HG03342 (cell line): ENCODE results near the gene EIF4G1.
"Not testable (repeated sequence)": the region's sequence is repeated elsewhere in the genome, so short reads cannot be mapped to it uniquely, and the experiment has no call there.

Source experiments
- ATAC-seq: cut with Tn5 transposase; IDR thresholded peaks from one replicate; pipeline ENCODE4 v1.9.1; 2021; ENCODE audit warnings: mild to moderate bottlenecking, moderate library complexity; ENCODE audit not compliant: unreplicated experiment

EIF4G1 gene

DNA sequence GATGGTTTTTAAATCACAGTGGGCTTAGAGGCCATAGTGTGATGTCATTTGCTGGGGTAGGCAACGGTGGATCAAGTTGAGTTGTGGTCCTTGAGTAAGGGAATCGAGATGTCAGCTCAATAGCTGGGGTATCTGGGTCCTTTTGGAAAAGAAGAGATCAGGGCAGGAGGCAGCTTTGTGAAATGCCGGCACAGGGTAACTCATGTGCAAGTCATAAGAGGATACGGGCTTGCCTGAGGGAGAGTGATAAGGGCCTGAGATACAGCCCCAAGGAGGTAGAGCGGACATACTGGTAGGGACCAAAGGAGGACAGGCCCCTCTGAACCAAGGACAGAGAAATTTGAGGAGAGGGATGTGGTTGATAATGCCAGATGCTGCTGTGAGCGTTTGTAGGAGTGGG lies 18.8 kb downstream of the EIF4G1 start:
- ATAC-seq, result no peak

DNA sequence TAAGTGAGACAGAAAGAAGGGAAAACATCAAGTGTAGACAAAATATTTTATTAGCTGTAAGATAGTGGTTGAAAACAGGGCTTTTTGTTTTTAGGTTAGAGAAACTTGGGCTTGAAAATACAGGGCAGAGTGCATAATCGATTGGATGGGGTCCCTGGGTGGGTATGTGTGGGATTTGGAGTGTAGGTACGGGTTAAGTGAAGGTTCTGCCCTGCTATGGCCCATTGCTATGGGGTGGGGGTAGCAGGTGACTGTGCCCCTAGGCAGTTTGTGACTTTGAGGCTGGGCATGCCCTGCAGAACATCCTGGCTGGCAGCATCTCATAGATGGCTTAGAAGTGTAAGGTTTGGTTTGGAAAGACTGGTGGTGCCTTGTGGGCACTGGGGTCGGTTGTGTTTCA lies 19.3 kb downstream of the EIF4G1 start:
- ATAC-seq, result no peak

DNA sequence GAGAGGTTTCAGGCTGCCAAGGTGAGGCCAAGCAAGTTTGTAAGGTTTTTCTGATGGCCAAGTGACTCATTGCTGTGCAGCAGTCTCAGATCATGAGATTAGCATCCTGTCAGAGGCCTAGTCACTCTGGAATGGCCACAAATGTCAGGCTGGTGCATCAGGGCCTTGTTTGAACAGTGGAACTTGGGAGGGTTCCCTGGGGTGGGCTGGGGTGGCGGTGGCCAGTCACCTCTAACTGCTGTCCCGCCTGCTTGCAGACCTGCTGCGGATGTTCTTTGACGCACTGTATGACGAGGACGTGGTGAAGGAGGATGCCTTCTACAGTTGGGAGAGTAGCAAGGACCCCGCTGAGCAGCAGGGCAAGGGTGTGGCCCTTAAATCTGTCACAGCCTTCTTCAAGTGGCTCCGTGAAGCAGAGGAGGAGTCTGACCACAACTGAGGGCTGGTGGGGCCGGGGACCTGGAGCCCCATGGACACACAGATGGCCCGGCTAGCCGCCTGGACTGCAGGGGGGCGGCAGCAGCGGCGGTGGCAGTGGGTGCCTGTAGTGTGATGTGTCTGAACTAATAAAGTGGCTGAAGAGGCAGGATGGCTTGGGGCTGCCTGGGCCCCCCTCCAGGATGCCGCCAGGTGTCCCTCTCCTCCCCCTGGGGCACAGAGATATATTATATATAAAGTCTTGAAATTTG lies 20.2 kb downstream of the EIF4G1 start:
- no peak for ATAC-seq

DNA sequence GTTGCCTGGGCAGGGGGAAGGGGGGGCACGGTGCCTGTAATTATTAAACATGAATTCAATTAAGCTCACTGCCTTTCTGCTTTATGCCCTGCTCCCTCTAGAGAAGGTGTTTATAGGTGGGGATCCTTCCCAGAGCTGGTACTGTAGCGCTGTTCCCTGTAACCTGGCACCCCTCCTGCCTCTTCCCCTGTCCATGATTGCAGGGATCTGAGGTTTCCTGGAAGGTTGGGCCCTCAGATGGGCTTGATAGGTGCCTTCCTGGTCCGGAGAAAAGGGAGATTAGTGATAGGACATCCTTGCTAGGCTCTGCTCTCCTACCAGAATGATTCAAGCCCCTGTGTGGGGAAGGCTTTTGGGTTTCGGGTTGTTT lies 20.9 kb downstream of the EIF4G1 start:
- no peak for ATAC-seq

DNA sequence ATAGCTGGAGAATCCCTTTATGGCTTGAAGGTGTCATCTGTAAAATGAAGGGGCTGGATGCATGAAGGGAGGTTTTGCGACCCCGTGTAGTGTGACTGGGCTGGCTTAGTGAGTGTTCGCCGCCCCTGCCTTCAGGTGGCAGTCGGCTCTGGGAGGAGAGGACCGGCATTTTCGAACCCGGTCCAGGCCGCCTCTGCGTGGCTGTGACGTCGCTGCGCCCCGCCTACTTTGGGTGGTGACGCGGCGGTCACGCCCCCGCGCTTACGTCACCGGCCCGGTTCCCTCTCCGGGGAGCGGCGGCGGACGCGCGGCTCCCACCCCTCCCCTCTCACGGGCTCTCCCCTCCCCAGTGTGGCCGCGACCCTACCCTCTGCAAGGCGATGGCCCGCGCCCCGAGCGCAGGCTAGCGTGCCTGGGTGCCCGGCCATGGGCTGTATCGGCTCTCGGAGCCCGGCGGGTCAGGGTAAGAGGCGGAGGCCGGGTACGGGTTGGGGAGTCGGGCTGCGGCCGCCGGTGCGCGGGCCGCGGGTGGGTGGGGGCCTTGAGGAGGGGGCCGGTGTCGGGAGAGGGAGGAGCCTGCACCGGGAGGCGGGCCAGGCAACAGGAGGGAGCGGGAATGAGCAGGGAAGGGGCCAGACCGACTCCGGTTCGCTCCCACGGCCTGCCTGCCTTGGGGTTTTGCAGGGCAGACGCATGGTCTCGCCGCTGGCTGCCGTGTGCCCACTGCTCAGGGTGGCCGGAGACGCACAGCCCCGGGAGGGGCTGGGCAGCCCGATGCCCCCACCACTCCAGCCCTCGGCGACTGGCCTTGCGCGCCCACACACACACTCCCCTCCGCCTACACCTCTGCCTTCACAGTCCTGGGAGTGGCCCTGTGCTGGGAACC lies 21.5 kb downstream of the EIF4G1 start:
- ATAC-seq, result peak; percentile 81

DNA sequence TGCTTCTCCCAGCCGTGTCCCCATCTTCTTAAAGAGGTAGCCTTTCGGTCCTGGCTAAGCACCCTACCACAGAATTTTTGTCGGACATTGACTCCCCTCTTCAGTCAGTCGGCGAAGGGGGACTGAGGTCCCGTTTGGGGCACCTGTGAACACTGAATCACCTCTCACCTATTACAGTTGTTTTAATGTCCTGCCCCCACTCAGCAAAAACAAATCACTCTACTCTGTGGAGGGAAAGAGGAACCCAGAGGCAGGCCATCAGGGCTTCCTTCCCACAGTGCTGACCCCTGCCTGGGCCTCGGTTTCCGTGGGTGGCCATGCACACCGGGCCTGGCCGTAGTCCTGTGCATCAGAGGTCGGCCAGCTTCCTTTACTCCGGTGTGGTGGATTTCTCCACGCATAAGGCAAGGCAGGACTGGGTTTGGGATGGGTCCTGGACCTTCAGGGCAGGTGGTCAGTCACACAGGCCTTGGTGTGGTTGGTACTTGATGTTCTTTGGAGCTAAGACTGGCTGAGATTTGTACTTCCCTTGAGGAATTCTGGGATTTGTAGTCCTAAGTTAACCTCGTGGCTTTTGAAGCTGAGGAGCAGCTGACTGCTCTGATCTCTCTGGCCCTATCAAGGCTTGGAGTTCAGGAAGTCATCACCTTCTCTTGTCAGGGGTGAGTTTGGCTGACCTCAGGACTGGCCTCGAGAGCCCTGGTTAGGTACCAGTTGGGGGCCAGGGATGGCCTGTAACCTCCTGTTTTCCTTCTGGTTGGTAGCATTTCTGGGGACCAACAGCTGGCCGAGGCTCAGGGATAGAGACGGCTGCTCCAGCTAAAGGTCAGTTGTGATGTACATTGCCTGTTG lies 22.4 kb downstream of the EIF4G1 start:
- no peak for ATAC-seq

DNA sequence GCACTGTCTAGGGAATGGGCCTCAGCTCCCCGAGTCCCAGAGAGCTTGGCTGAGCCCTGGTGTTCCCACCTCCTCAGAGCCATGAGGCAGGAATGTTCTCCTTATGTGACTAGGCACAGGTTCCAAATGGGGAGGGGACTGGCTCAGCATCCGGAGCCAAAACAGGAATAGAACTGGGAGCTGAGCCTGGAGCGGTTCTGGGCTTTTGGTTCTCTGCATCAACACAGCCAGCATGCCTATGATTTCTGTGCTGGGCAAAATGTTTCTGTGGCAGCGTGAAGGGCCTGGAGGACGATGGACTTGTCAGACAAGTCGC lies 23.0 kb downstream of the EIF4G1 start, which contains the start of gene FAM131A:
Gene FAM131A (plus strand): TSS at position 202 of the 316 bp plus-strand sequence. CDS start 31 bp downstream, at position 233.
- no peak for ATAC-seq

DNA sequence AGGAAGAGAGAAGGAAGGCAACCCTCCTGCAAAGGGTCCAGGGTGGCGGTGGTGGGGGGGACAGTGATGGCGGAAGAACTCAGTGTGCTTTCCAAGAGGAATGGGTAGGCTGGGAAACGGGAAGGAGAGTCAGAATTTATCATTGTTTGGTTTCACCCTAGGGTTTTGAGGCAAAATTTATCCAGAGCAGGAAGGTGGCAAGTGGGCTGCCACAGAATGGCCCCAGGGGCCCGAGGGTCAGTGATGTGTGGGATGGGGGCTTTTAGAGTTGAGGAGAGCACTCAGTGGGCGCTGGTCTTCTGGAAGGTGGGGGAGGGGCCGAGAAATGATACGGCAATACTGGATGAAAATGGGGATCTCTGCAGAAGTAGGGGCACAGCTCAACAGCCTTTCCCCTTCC lies 23.6 kb downstream of the EIF4G1 start:
- no peak for ATAC-seq

DNA sequence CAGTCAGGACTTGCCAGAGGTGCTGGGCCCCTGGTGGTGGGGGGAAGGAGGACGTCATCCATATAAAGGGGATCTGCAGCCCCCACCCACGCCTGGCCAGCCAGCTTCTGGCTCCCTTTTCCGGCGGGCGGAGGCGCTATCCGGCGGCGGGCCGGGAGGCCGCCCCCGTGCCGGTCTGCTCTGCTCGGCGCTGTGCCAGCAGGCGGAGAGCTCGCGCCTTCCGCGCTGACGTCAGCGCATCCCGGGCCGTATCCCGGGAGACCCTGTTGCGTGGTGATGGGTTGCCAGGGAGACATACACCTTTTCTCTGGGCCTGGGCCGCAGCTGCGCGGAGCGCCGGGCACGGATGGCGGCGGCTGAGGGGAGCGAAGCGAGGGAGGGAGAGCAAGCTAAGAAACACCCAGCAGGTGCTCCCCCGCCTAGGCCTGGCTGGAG lies 24.1 kb downstream of the EIF4G1 start:
- no peak for ATAC-seq

DNA sequence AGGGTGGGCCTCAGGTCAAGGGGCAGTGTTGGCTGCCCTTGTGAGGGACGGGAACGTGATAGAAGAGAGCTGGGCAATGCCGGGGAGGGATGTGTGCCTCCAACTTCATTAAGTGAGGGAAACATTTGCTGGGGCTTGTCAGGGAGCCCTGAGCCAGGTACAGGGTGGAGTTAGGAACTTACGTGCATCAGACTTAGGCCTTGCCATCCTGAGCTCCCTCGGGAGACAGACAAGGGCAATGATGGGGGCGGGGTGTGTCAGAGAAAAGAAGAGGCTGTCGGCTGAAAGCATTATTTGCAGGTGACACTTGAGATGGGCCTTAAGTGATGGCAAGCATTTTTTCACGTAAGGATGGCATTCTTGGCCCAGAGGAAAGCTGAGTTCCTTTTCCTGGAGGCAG lies 24.6 kb downstream of the EIF4G1 start:
- no peak for ATAC-seq

DNA sequence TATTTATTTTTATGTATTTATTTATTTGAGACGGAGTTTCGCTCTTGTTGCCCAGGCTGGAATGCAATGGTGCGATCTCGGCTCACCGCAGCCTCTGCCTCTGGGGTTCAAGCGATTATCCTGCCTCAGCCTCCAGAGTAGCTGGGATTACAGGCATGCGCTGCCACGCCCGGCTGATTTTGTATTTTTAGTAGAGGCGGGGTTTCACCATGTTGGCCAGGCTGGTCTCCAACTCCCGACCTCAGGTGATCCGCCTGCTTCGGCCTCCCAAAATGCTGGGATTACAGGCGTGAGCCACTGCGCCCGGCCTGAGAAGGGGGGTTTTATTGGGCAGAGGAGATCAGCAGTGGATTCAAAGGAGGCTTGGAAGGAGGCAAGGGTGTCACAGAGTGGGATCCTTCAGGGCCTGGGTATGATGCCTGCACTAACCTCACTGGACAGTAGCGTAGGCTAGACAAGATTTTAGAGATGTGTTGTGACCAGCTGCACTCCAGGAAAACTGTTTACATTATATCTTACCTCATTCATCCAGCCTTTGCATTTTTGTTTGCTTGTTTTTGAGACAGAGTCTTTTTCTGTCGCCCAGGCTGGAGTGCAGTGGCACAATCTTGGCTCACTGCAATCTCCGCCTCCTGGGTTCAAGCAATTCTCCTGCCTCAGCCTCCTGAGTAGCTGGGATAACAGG lies 25.2 kb downstream of the EIF4G1 start:
- not testable (repeated sequence) for ATAC-seq

DNA sequence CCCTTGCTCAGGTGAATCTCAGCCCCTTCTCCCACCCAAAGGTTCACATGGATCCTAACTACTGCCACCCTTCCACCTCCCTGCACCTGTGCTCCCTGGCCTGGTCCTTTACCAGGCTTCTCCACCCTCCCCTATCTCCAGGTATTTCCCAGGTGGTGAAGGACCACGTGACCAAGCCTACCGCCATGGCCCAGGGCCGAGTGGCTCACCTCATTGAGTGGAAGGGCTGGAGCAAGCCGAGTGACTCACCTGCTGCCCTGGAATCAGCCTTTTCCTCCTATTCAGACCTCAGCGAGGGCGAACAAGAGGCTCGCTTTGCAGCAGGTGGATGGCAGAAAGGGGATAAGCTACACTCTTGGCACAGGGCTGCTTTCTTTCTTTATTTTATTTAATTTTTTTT lies 27.5 kb downstream of the EIF4G1 start:
- ATAC-seq, result no peak

DNA sequence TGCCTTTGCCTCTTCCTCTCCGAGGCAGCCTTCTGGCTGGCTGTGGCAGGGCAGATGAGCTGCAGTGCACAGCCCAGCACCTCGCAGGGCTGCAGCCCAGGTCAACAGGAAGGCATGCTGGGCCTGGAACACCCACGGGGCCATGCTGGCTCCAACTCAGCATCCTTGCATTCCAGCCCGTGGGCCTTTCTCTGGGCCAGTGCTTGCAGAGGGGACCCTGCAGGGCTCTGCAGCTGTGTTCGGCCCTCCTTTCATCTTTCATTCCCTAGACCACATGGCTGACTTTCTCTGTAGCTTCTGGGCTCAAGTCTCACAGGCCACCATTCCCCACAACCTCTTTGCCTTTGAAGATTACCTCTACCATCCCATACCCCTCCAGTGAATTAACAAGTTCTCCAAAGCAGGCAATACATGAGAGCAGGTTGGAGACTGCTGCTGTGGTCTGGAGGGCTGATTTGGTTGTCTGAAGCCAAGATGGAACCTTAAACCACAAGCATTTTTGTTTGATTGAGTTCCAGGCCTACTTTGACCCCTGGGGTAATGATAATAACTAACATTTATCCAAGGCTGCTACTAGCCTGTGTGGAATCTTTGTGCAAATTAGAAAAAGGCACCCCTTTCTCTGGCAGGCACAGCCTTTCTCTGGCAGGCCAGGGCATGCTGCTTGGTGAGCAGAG lies 28.9 kb downstream of the EIF4G1 start:
- ATAC-seq, result no peak

DNA sequence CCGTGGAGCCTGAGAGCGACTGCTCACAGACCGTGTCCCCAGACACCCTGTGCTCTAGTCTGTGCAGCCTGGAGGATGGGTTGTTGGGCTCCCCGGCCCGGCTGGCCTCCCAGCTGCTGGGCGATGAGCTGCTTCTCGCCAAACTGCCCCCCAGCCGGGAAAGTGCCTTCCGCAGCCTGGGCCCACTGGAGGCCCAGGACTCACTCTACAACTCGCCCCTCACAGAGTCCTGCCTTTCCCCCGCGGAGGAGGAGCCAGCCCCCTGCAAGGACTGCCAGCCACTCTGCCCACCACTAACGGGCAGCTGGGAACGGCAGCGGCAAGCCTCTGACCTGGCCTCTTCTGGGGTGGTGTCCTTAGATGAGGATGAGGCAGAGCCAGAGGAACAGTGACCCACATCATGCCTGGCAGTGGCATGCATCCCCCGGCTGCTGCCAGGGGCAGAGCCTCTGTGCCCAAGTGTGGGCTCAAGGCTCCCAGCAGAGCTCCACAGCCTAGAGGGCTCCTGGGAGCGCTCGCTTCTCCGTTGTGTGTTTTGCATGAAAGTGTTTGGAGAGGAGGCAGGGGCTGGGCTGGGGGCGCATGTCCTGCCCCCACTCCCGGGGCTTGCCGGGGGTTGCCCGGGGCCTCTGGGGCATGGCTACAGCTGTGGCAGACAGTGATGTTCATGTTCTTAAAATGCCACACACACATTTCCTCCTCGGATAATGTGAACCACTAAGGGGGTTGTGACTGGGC lies 30.3 kb downstream of the EIF4G1 start:
- no peak for ATAC-seq

DNA sequence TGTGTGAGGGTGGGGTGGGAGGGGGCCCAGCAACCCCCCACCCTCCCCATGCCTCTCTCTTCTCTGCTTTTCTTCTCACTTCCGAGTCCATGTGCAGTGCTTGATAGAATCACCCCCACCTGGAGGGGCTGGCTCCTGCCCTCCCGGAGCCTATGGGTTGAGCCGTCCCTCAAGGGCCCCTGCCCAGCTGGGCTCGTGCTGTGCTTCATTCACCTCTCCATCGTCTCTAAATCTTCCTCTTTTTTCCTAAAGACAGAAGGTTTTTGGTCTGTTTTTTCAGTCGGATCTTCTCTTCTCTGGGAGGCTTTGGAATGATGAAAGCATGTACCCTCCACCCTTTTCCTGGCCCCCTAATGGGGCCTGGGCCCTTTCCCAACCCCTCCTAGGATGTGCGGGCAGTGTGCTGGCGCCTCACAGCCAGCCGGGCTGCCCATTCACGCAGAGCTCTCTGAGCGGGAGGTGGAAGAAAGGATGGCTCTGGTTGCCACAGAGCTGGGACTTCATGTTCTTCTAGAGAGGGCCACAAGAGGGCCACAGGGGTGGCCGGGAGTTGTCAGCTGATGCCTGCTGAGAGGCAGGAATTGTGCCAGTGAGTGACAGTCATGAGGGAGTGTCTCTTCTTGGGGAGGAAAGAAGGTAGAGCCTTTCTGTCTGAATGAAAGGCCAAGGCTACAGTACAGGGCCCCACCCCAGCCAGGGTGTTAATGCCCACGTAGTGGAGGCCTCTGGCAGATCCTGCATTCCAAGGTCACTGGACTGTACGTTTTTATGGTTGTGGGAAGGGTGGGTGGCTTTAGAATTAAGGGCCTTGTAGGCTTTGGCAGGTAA lies 31.1 kb downstream of the EIF4G1 start:
- ATAC-seq, result no peak

DNA sequence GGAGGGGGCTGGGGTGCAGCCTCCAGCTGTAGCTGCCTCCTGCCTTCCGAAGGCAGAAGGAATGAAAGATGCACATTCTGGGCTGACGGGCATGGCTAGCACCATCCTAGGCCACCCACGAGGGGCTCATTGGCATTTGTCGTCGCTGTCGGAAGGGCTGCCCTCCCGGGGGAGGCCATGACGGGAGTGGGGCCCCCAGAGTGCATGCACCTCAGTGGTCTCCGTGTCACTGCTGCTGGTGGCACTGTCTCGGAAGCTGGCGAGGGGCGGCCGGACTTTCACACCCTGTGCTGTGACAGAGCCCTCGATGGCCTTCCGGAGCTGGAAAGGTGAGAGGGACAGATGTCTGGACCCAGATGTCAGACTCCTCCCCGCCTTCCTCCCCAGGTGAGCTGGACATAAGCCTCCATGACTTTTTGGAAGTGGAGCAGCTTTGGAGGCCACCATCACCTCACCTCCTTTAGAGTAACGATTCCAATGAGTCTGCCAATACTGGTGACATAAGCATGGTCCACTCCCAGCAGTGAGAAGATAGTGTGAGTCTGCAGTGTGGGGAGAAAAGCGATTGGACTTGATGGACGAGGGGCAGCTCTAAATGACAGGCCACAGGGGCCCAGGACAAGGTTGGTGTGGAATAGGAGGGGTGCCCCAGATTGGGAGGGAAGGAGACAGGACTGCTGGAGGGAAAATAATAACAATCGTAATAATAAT lies 32.2 kb downstream of the EIF4G1 start:
- ATAC-seq, result no peak

DNA sequence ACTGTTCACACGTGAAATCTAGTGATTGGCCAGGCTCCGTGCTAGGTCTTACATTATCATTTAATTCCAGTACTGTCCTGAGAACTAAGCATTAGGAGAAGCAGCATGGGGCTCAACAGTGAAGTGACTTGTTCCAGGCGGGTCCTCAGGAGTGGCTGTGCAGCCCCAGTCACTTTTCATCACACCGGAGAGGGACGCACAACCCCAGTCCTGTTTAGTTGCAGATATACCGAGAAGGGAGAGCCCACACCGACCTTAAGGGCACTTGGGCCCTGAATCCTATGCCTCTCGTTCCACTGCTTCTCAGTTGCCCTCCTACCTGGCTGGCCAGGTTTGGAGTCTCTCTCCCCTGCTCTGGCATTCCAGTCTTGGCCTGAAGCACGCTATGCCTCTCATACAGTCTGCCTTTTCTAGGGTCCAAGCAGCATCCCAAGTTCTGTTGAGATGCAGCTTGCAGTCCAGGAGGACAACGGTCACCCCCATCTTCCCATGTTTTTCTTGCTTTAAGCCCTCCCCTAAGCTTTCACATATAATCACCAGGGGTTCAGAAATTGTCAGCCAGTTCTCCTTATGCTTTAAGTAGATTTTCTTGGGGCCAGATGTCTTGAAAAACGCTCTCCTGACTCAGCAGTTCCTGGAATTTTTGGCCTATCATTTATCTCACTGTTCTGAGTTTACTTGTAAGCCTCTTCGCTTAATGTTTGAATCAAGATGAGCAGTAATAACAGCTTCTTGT lies 33.1 kb downstream of the EIF4G1 start:
- no peak for ATAC-seq

DNA sequence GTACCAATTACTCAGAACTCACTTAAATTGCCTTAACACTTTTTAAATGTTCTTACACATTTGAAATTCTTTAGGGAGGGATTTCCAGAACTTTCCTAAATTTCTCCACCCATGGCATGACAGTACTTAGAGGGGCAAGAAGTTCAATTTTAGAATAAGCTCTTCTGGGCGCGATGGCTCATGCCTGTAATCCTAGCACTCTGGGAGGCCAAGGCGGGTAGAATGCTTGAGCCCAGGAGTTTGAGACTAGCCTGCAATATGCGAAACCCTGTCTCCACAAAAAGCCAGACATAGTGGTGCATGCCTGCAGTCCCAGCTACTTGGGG lies 33.6 kb downstream of the EIF4G1 start:
- ATAC-seq, result no peak
